Retina (tissue), 1 donor: ENCODE measurements around the gene CDKN1C.

Experiments used
- DNase-seq: peaks from one replicate; pipeline ENCODE4 v3.0.0-alpha.2; 2016

The CDKN1C gene

DNA sequence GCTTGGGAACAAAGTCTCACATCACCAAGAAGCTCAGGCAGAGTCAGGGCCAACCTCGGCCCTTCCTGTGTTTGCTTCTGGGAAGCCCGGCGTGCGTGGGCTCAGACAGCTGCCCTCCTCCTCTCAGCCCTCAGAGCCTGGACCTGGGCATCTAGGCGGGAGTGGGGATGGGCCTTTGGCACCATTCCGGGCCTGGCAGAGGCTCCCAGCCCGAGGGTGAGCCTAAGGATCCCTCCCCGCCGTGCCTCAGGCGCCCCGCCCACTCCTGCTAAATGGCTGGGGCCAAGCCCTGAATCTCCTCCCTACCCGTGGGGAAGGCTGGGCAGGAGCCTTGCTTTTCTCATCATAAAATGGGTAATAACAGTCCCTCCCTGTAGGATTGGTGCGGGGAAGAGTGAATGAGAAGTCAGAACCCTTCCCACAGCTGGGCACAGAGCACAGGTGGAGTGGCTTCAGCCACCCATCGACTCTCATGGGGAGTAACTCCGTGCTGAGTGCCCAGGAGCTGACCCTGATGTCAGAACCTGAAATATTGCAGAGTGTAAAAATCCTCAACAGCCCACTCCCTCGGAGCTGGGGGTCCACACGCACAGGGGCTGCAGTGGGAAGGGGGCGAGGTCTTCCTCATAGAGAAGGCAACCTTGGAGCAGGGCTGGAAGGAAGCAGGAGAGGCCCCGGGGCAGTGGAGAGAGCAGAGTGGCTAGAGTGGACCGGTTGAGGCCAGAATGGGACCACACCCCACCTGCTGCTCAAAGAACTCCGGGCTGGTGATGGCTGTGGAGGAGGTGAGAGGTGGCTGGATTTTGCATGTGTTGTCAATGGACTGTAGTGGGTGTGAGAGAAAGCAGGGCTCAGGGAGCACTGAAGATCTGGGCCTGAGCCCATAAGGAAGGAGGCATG lies 18.8 kb upstream of the CDKN1C start:
- no peak for DNase-seq

DNA sequence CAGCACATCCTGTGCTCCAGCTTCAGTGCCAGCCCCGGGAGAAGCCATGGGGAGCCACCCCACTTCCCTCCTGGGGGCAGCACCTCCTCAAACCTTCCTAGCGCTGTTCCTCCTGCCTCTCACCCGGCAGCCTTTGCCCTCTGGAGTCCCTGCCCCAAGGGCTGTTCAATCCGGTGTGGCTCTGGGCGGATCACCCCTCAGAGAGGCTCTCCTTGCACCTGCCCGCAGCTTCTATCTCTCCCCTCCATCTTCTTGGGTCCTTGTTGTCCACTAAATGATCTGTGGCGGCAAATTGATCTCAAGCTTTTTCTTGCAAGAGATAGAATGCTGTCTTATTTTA lies 18.1 kb upstream of the CDKN1C start:
- DNase-seq: no peak

DNA sequence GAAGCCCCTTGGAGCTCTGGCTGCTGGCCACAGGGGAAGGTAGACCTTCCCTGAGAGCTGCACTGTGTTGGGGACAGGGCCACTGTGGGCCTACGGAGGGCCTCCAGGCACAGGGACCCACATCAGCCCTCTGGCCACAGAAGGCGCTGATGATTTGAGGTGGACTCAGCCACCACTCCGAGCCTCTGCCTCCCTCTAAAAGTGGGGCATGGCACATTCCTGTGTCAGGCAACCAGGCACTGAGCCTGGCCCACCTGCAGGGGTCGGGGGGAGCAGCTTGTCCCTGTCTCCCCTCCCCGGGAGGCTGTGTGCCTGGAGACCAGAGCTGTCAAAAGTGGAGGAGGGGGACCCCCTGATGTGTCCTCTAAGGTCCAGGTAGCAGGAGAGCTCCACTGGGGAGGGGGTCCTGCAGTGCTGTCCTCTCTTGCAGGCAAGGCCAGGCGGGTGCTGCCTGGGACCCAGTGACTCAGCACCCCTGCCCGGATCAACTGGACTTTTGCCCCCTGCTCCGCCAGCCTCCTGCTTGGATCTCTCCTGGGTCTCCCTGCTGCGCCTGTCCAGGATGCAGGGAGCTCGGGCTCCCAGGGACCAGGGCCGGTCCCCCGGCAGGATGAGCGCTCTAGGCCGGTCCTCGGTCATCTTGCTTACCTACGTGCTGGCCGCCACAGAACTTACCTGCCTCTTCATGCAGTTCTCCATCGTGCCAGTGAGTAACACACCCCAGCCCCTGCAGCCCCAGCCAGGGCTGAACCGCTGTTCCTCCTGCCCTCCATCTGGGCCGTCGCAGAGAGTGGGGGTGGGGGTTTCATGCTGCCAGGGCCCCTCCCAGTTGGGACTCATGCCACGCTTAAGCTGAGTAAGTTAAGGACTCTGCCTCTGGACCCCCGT lies 17.5 kb upstream of the CDKN1C start:
- no peak for DNase-seq

DNA sequence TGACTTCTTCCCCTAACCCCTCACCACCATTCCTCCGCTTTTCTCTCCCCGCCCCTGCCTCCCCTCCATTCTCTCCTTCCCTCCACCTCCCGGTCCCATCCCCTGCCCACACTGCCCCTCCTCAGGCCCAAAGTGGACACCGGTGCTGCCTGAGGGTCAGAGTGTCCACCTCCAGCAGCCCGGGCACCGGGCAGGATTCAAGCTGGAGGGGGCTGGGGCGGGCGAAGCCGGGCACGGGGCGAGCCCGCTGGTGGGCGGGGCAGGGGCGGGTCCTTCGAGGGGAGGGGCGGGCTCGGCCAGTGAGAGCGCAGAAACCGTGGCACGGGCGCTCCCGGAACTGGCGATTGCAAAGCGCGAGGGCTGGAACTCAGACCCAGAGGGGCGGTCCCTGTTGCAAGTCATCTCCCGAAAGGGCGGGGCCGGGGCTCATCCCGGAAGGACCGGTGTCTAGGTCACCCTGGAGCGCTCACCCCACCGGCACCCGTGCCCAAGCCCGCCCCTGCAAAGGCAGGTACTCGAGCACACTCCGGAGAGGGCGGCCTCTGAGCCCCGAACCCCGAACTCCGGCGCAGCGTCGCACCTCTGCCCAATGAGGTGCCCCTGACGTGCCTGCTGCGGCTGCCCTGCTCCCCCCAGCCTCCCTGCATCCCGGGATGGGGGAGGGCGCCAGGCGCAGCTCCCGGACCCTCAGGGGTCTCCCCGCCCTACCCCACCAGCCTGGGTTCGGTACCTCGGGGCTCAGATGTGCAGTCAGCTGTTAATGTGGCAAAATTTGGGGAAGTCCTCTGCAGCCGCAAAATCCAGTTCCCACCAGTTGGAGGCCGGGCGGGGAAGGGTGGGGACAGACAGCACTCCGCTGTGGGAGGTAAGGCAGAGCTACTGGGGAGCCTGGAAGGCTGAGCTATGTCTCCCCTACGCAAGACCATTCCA lies 16.5 kb upstream of the CDKN1C start:
- peak; percentile 76 for DNase-seq

DNA sequence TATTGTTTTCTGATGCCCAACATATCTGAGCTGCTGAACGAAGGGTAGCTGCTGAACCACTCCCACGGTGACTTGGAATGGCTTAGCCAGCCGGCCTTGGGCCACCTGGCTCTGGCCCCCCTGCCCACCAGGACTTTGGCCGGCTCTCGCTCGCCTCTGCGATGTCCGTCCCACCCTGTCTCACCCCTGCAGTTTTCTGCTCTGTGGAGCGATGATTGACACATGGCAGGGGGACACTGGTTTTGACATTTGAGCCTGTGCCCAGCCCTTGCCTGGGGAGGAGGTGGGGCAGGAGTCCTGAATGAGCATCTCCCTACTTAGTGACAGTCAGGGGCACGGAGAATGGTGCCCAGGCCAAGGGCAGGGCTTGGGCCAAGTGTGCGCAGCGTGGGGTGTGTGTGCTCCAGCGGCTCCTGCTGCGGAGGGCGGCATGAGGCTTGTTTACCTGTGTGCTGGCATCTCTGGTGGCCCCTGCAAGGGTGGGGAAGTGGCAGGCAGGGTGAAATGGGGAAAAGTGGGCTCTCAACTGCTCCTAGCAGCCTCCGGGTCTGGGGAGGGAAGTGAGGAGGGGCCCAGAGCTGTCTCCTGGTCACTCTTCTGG lies 15.7 kb upstream of the CDKN1C start:
- DNase-seq: no peak

DNA sequence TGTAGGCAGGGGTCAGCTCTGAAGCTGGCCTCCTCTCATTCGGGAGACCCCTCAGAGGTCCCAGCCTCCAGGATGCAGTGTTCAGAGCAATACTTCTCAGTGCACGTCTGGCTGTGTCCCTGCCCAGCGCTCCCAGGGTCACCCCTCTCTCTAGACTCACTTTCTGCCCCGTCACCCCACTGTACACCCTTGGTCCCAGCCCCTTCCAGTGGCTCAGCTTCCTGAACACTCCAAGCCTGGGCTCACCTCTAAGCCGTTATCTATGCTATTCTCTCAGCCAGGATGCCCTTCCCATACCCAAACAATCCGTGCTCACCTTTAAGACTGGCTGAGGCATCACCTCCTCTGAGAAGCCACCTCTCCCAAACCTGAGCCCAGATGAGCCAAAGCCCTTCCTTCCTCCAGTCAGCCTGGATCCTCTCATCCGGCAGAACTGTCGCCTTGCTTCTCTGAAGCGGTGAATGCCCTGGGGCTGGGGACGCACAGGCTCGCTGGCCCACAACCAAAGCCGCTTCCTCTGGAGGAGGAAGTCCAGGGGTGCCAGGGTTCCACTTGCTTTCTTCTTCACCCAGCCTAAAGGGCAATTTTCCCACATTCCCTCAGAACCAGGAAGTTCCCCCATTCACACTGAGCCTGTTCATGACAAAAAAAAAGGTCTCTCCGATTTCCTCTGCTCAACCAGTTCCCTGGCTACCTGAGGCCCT lies 13.7 kb upstream of the CDKN1C start:
- DNase-seq: no peak

DNA sequence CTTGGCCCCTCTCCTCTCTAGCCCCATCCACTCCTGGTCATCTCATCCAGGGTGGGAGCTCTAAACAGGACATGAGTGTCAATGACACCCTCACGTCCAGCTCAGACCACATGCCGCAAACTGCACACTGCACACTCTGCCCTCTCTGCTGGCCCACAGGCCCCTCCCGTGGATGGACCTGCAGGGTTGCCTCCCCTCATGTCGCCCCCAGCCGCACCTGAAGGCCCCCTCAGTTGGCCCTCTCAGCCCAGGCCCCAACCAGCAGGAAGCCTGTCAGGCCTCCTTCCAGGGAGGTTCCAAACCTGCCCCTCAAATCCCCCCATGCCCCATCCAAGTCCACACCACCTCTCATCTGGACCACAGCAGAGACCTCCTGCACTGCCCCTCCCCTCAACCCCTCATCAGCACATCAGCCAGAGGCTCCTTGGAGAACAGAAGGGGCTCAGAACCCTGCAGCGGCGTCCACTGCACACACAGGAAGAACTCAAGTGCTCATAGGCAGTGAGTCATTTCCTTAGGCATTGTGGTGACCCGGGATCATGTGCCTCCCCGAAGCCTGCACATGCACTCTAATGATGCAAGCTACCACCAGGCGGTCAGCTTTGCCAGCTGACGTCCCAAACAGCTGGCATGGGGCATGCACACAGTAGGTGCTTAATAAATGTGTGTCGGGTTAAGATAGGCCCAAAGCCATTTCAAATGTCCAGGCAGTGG lies 12.9 kb upstream of the CDKN1C start:
- DNase-seq: no peak

DNA sequence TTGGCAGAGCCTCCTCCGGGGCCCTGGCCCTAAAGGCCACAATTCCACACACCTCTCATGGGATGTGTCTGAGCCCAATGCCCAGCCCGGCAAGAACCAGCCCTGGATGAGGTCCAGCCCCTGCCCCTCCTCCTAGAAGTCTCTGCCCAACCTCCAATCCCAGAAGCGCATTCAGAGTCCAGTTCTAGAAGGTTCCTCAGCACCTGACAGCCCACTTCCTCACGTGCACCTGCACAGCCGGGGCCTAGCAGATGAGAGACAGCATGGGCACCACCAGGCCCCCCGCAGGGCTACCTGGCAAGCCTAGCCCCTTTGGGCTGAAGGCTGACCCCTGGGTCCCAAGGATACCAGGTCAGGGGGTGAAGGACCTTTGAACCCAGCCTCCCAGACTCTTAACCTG lies 11.5 kb upstream of the CDKN1C start:
- DNase-seq: no peak

DNA sequence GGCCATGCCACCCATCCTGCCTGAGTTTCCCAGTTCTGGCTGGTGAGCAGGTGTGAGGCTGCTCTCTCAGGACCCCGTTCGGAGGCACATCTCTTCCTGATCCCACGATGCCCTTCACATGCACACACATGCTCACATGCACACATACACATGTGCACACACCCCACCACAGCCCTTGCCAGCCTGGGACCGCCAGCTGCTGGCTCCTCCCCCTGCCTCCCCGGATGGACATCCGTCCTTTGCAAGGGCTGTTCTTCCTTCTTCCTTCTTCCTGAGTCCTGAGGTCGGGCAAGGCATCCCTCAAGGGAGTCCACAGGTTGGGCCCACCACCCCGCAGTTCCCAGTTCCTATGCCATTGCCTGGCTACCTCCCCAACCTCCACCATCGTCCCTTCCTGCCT lies 10.5 kb upstream of the CDKN1C start:
- no peak for DNase-seq

DNA sequence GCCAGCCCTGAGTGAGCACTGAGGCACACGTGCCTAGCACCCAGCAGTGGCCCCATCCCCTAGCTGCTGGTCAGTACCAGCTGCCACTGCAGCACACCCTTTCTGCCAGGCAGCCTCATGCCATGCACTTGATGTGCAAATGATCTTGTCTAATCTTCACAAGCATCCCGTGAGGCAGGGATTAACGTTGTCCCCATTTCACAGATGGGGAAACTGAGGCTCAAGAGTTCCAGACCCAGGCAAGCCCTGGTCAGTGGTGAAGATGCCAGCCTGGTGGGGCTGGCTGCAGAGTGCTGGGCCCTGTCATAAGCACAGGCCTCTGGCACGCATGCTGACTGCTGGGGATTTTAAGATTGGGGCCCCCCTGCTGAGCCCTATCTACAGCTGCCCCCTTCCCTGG lies 8.4 kb upstream of the CDKN1C start:
- no peak for DNase-seq

DNA sequence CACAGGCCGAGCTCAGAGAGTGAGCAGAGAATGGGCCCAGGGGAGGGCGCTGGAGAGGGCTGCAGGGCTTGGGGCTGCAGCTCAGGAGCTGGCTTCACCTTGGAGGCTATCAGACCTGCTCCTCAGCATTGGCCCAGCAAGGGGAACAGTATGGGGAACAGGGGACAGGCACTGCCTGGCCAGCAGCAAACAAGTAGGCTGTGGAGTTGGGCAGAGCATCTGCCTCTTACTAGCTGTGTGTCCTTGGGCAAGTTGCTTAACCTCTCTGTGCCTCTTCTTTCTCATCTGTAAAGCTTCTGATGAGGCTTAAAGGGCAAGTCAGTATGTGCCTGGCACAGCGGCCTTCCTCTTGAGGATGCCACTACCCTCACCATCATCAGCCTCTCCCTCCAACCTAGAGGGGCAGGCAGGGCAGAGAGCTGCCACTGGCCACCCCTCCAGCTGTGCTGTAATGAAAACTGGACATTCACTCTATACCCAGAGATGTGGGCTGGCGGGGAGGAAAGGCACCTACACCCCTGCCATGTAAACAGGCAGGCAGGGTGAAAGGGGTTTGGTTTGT lies 7.5 kb upstream of the CDKN1C start:
- DNase-seq: no peak

DNA sequence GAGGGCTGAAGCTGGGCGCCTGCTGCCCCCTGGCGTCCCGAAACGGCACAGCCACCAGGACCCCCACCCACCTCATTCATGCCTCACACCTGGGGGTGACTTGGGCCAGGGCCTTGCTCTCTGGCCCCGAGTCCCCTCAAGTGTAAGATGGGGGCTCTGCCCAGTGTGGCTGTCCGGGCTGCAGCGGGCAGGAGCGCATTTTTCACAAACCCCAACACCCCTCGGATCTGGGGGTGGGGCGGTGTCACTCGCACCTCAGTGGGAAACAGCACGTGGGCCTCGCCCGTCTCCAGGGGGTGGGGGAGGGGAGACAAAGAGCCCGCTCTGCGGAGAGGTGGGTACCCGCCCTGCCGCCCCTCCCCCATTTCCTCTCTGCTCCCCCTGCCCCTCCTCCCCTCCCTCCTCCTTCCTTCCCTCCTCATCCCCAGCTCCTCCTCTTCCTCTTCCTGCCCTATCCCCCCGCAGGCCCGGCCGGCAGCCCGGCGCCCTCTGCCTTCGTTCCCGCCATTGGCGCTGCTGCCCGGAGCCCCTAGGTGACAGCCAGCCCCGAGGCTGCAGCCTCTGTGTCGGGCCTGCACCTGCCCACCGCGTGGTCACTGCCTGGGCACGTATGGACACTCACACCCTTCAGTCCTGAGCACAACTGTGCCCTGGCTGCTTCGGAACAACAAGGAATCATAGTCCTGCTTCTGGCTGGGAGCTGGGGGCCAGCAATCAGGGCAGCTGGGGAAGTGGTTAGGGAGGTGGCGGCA lies 6.8 kb upstream of the CDKN1C start:
- peak; percentile 93 for DNase-seq

DNA sequence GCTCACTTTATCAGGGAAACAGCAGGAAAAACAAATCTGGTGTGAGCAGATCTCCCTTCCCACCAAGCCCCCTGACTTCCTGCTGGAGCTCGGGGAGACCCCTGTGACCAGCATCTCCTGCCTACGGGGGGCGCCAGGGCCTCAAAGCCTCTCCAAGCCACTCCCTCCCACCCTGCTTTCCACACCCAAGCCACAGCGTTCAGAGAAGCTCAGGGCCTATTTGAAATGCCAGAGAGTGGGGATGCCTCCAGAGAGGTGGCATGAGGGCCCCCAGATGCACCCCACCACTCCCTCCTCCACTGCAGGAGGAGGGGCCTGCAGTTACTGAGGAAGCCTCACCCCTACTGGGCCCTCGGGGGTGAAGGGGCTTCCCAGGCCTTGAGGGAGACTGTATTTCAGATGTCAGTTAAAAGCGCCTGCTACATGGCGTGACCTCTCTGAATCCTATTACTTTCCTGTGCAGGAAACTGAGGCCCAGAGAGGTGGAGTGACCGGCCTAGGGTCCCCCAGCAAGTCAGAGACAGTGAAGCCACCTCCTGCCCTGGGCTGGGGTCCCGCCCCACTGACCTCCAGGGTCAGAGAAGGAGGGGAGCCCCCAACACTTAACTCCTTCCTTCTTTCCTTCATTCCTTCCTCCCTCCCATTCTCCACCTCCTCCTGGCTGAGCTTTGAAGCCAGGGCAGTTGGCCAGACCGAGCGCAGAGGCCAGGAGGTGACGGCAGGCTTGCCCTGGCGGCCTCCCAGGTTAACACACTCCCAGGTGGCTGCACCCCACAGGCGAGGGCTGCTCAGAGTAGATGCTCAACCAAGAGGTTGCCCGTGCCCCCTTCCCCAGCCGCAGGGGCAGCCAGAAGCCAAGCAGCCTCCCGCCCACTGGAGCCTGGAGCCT lies 6.0 kb upstream of the CDKN1C start:
- DNase-seq: no peak

DNA sequence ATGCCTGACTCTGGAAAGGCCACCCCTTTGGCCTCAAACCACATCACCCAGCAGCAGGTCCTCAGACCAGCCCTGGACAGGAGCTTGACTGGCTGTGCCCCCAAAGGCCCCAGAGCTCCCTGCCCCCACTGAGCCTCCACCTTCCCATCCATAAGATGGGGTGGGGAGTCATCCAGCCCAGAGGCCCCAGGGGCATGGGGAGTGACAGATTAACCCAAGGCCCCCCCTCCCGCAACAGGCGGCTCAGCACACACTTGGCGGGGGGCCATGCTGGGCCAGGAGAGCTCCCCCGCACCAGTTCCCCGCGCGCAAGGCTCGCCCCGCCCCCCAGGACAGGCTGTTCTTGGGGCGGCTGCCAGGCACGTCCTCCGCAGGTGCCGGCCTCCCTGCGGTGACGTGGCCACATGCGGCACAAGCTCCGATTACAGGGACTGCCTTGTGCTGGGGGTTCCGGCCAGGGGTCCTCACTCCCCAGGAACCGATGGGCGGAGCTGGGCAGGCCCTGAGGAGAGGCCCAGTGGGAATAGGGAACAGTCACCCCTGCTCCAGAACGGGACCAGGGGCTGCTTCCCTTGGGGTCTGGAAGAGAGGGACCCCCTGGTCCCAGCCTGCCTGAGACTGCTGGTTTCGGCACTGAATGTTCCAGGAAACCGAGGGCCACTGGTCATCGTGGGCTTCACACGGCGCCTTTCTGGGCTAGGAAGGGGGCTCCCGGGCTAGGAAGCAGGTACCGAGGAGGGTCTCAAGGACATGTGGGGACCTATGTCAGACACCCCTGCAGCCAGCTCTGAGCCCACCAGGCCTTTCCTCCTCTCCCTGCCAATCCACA lies 5.1 kb upstream of the CDKN1C start:
- no peak for DNase-seq

DNA sequence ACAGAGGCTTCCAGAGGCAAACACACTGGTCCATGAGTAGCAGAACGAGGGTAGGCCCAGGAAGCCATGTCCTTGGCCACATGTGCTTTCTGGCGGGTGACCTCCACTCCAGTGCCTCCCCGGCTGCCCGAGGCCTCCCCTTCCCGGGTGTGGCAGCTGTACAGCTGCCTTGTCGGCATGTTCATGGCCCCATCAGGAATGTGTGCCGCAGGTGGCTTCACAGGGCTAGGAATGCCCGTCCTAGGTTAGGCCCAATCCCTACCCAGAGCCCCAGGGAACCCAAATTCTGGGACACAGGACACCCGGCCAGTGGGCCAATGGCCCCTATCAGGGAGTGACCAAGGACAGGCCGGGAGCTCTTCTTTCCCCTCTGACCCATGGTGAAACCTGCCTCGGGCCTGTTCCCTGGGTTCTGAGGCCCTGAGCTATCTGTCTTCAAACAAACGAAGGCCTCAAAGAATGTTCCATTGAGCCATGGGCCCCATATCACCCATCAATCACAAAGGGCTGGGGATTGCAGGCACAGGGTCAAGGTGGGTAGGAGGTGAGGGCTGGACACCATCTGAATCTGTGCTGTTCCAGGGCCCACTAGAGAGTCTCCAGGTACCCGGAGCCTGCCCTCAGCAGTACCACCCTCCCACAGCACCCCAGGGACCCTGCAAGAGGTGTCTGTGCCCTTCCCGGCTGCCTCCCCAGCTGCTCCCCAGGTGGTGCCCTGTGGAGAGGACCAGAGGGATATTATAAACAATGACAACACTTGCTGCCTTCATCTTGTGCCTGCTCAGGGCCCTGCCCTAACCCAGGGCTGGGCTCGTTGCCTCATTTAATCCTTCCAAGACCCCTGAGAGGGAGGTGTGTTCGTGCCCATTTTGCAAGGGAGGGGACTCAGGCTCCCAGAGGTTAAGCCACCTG lies 4.0 kb upstream of the CDKN1C start:
- DNase-seq: no peak

DNA sequence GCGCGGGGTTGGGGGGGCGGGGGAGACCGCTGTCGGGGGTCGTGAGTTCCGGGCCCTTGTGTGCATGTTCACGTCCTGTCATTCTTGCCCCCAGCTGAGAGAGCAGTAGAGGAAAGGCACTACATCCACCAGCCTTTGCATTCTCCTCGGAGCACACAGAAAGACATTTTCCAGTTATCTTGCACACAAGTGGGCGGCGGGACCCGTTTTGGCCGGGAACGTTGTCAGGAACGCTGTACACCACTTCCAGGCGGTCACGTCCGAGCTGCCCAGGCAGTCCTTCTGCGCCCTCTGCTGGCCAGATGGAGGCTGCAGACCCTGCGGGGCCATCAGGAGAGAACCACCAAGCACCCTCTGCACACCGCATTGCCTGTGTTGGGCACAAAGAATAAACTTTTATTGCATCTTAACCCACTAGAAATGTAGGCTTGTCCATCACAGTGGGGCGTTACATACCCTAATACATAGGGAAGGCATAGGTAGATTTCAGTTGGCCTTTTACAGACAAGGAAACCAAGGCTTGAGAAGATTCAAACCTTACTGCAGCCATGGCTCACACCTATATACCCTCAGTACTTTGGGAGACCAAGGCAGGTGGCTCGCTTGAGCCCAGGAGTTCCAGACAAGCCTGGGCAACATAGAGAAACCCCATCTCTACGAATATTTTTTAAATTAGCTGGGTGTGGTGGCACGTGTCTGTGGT lies 2.8 kb upstream of the CDKN1C start:
- peak; percentile 91 for DNase-seq
